ENCODE data around the gene UGGT1.

UGGT1 gene

GRCh38 chr2:128155970-128156369 lies 65.0 kb downstream of the UGGT1 start:
- Histone ChIP-seq H3K4me1 (ENCODE audit: insufficient read depth, low read length) (no peaks in the 10 kb centered on the region), H3K9ac (ENCODE audit: low read depth, low read length) (no peak overlapping the region), H3K27me3 (ENCODE audit: insufficient read depth, low read length, poor library complexity) (no peaks in the 10 kb centered on the region), H3K36me3 (ENCODE audit: insufficient read depth, low read length) (peaks cover 85% of the 10 kb centered on the region), H3K79me2 (ENCODE audit: insufficient read depth, low read length) (no peaks in the 10 kb centered on the region), H4K20me1 (ENCODE audit: insufficient read depth, low read length) (no peaks in the 10 kb centered on the region), H3K9me3 (ENCODE audit: insufficient read depth, low read length, severe bottlenecking) (no peaks in the 10 kb centered on the region), H2AFZ (ENCODE audit: low read depth, low read length) (no peak overlapping the region), H3K4me3 (ENCODE audit: low read depth in 1 of 2, low read length in 2 of 2) (no peak overlapping the region), H3K27ac (ENCODE audit: low read length) (no peak overlapping the region), H3K4me2 (ENCODE audit: insufficient read depth, low read length) (no peak overlapping the region)
- no peak for ATAC-seq (ENCODE audit: insufficient read depth, low read depth)
- no peak for TF ChIP-seq CTCF (IDR thresholded peaks at IDR 0.05; ENCODE audit: borderline replicate concordance, extremely low read depth, low read length, poor library complexity, severe bottlenecking)
- no peak for DNase-seq

- H3K4me3 ChIP-seq (ENCODE audit: low read depth in 1 of 2, low read length in 2 of 2) = no peak overlapping the region
- TF ChIP-seq EZH2 (IDR thresholded peaks at IDR 0.05; ENCODE audit: borderline replicate concordance, low read depth, low read length, severe bottlenecking) (no peak), CTCF (IDR thresholded peaks at IDR 0.05; ENCODE audit: borderline replicate concordance, extremely low read depth, low read length, poor library complexity, severe bottlenecking) (no peak)
Measured at GRCh38 chr2:128156812-128157211, 65.8 kb downstream of the UGGT1 start.

GRCh38 chr2:128157644-128158043 lies 66.6 kb downstream of the UGGT1 start:
- Histone ChIP-seq H3K9me3 (ENCODE audit: insufficient read depth, low read length, severe bottlenecking) (no peaks in the 10 kb centered on the region), H3K79me2 (ENCODE audit: insufficient read depth, low read length) (no peaks in the 10 kb centered on the region), H3K4me2 (ENCODE audit: insufficient read depth, low read length) (no peak overlapping the region), H3K27ac (ENCODE audit: low read length) (no peak overlapping the region), H3K27me3 (ENCODE audit: insufficient read depth, low read length, poor library complexity) (no peaks in the 10 kb centered on the region), H2AFZ (ENCODE audit: low read depth, low read length) (no peak overlapping the region), H3K36me3 (ENCODE audit: insufficient read depth, low read length) (peaks cover 85% of the 10 kb centered on the region), H3K4me1 (ENCODE audit: insufficient read depth, low read length) (no peaks in the 10 kb centered on the region), H4K20me1 (ENCODE audit: insufficient read depth, low read length) (no peaks in the 10 kb centered on the region), H3K4me3 (ENCODE audit: low read depth in 1 of 2, low read length in 2 of 2) (no peak overlapping the region), H3K9ac (ENCODE audit: low read depth, low read length) (no peak overlapping the region)
- no peak for TF ChIP-seq CTCF (IDR thresholded peaks at IDR 0.05; ENCODE audit: borderline replicate concordance, extremely low read depth, low read length, poor library complexity, severe bottlenecking)
- no peak for TF ChIP-seq EZH2 (IDR thresholded peaks at IDR 0.05; ENCODE audit: borderline replicate concordance, low read depth, low read length, severe bottlenecking)
- ATAC-seq (ENCODE audit: insufficient read depth, low read depth) (no peak), DNase-seq (no peak)

More at GRCh38 chr2:128156812-128157211, 65.8 kb downstream of the UGGT1 start:
- no peaks in the 10 kb centered on the region for H3K9me3 ChIP-seq (ENCODE audit: insufficient read depth, low read length, severe bottlenecking)
- H3K27ac ChIP-seq (ENCODE audit: low read length) = no peak overlapping the region
- H3K27me3 ChIP-seq (ENCODE audit: insufficient read depth, low read length, poor library complexity) = no peaks in the 10 kb centered on the region
- ATAC-seq (ENCODE audit: insufficient read depth, low read depth) = no peak
- no peak overlapping the region for H2AFZ ChIP-seq (ENCODE audit: low read depth, low read length)
- no peak for DNase-seq
- no peaks in the 10 kb centered on the region for H4K20me1 ChIP-seq (ENCODE audit: insufficient read depth, low read length)
- no peaks in the 10 kb centered on the region for H3K79me2 ChIP-seq (ENCODE audit: insufficient read depth, low read length)
- H3K4me2 ChIP-seq (ENCODE audit: insufficient read depth, low read length) = no peak overlapping the region
- no peaks in the 10 kb centered on the region for H3K4me1 ChIP-seq (ENCODE audit: insufficient read depth, low read length)
- H3K36me3 ChIP-seq (ENCODE audit: insufficient read depth, low read length) = peaks cover 85% of the 10 kb centered on the region
- H3K9ac ChIP-seq (ENCODE audit: low read depth, low read length) = no peak overlapping the region

GRCh38 chr2:128158176-128158575 lies 67.2 kb downstream of the UGGT1 start:
- Histone ChIP-seq H3K27ac (ENCODE audit: low read length) (no peak overlapping the region), H3K4me3 (ENCODE audit: low read depth in 1 of 2, low read length in 2 of 2) (no peak overlapping the region), H3K36me3 (ENCODE audit: insufficient read depth, low read length) (peaks cover 85% of the 10 kb centered on the region), H3K9me3 (ENCODE audit: insufficient read depth, low read length, severe bottlenecking) (no peaks in the 10 kb centered on the region), H3K4me2 (ENCODE audit: insufficient read depth, low read length) (no peak overlapping the region), H4K20me1 (ENCODE audit: insufficient read depth, low read length) (no peaks in the 10 kb centered on the region), H3K27me3 (ENCODE audit: insufficient read depth, low read length, poor library complexity) (no peaks in the 10 kb centered on the region), H2AFZ (ENCODE audit: low read depth, low read length) (no peak overlapping the region), H3K9ac (ENCODE audit: low read depth, low read length) (no peak overlapping the region), H3K79me2 (ENCODE audit: insufficient read depth, low read length) (no peaks in the 10 kb centered on the region), H3K4me1 (ENCODE audit: insufficient read depth, low read length) (no peaks in the 10 kb centered on the region)
- ATAC-seq (ENCODE audit: insufficient read depth, low read depth) = no peak
- no peak for TF ChIP-seq EZH2 (IDR thresholded peaks at IDR 0.05; ENCODE audit: borderline replicate concordance, low read depth, low read length, severe bottlenecking)
- no peak for TF ChIP-seq CTCF (IDR thresholded peaks at IDR 0.05; ENCODE audit: borderline replicate concordance, extremely low read depth, low read length, poor library complexity, severe bottlenecking)
- DNase-seq = no peak
